Fibroblast of villous mesenchyme (primary cell): ENCODE data around the gene HMGN1. TPM values are rescaled to one million over a fixed set of nuclear protein-coding genes. Genes with fewer than 3 reads are reported as not detected.
"Not testable (repeated sequence)": the region's sequence is repeated elsewhere in the genome, so short reads cannot be mapped to it uniquely, and the experiment has no call there.

Source experiments
- DNase-seq: peaks from one replicate; pipeline ENCODE4 v3.0.0-alpha.2; 2010; ENCODE audit warnings: low read depth
- H3K4me3 ChIP-seq: 2 replicates; pipeline ENCODE4 v1.5.1; 2011; ENCODE audit warnings: low read depth, mild to moderate bottlenecking, low read length
- CTCF ChIP-seq: IDR thresholded peaks from 2 replicates; pipeline ENCODE4 v1.5.1; 2012; ENCODE audit warnings: low read depth, mild to moderate bottlenecking, low read length; ENCODE audit not compliant: insufficient read depth
- total RNA-seq: library from RNA; depleted of rRNA; stranded (reverse); fragments of >200 nt; gene quantifications from 2 replicates; pipeline ENCODE4 v1.2.3, GENCODE V29; 2012

Gene HMGN1
- total RNA-seq, 1 donor: 255 TPM

- H3K4me3 ChIP-seq: peak overlapping the region; percentile 67
- TF ChIP-seq CTCF: no peak
- DNase-seq: peak; percentile 90
Observed at GRCh38 chr21:39387461-39388037, 38.7 kb upstream of the HMGN1 start.

GRCh38 chr21:39386899-39387298, 38.0 kb upstream of the HMGN1 start:
- DNase-seq: no peak
- TF ChIP-seq CTCF: no peak
- H3K4me3 ChIP-seq: no peak overlapping the region

- peak overlapping the region; percentile 52 for H3K4me3 ChIP-seq
- DNase-seq: peak; percentile 45
- no peak for TF ChIP-seq CTCF
Observed at GRCh38 chr21:39386194-39386593, 37.3 kb upstream of the HMGN1 start.

- TF ChIP-seq CTCF: no peak
- DNase-seq: peak; percentile 85
- H3K4me3 ChIP-seq: peak overlapping the region; percentile 52
Observed at GRCh38 chr21:39385299-39386145, 36.6 kb upstream of the HMGN1 start.

- no peak for TF ChIP-seq CTCF
- H3K4me3 ChIP-seq: no peak overlapping the region
- no peak for DNase-seq
Observed at GRCh38 chr21:39384674-39385298, 35.9 kb upstream of the HMGN1 start.

- not testable (repeated sequence) for H3K4me3 ChIP-seq
Observed at GRCh38 chr21:39382096-39382495, 33.2 kb upstream of the HMGN1 start.

GRCh38 chr21:39381009-39381408, 32.1 kb upstream of the HMGN1 start:
- no peak for TF ChIP-seq CTCF
- H3K4me3 ChIP-seq: peak overlapping the region; percentile 95
- DNase-seq: no peak

More at GRCh38 chr21:39382096-39382495, 33.2 kb upstream of the HMGN1 start:
- not testable (repeated sequence) for DNase-seq
